Measurements from ENCODE around the gene GREB1L.

DNA sequence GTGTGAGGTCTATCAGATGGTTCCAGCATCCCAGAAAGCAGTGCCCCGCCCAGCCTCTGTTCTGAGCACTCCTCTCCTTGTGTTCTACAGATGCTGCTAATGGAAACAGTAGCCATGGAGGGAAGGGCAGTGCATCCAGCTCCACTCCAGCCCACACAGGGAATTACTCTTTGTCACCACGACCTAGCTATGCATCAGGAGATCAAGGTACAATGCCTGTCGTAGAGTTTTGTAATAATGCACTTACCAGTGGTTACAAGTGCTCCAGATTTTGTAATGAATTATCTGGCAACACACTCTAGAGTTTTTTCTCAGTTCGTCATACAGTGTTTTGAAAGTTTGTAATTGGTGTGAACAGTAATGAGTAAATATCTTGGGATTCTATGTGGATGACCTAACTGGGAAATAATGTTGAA lies 197.4 kb downstream of the GREB1L start:
- TF ChIP-seq SREBF2 (IDR thresholded peaks at IDR 0.05; ENCODE audit: low read length) = no peak
- TF ChIP-seq USF1 (IDR thresholded peaks at IDR 0.05; ENCODE audit: borderline replicate concordance, extremely low read length, insufficient read depth, low read depth, low read length) = no peak
- no peak for TF ChIP-seq CTCF (IDR thresholded peaks at IDR 0.05 in 2 of 3, conservative IDR thresholded peaks at IDR 0.05 in 1 of 3; ENCODE audit: control insufficient read depth in 2 of 3, extremely low read depth in 1 of 3, insufficient read depth in 1 of 3, low read depth in 3 of 3, low read length in 3 of 3)
- TF ChIP-seq EZH2 (IDR thresholded peaks at IDR 0.05; ENCODE audit: borderline replicate concordance, control insufficient read depth, low read depth, low read length) = no peak
- no peak for TF ChIP-seq POLR2A (IDR thresholded peaks at IDR 0.05; ENCODE audit: low read depth, low read length)
- TF ChIP-seq BRCA1 (IDR thresholded peaks at IDR 0.05; ENCODE audit: low read depth, low read length) = no peak
- no peak for TF ChIP-seq CHD2 (IDR thresholded peaks at IDR 0.05; ENCODE audit: borderline replicate concordance, low read depth, low read length)
- TF ChIP-seq CBX3 (IDR thresholded peaks at IDR 0.05; ENCODE audit: borderline replicate concordance, low read depth) = no peak
- TF ChIP-seq CREM (IDR thresholded peaks at IDR 0.05; ENCODE audit: low read depth) = no peak
- no peak for TF ChIP-seq KAT2A (conservative IDR thresholded peaks at IDR 0.05; ENCODE audit: control insufficient read depth, low read depth, low read length)
- no peak for TF ChIP-seq EP300 (IDR thresholded peaks at IDR 0.05; ENCODE audit: borderline replicate concordance in 1 of 2, control insufficient read depth in 1 of 2, low read depth in 2 of 2, low read length in 2 of 2)
- no peak for TF ChIP-seq TCF12 (IDR thresholded peaks at IDR 0.05; ENCODE audit: low read depth, low read length)

All from GM12878 (cell line).